RKO (cell line): ENCODE results near the gene SPEG.

ENCODE experiments used
- DNase-seq: peaks from one replicate; pipeline ENCODE4 v3.0.0-alpha.2; 2016; ENCODE audit warnings: low spot score

Gene SPEG

DNA sequence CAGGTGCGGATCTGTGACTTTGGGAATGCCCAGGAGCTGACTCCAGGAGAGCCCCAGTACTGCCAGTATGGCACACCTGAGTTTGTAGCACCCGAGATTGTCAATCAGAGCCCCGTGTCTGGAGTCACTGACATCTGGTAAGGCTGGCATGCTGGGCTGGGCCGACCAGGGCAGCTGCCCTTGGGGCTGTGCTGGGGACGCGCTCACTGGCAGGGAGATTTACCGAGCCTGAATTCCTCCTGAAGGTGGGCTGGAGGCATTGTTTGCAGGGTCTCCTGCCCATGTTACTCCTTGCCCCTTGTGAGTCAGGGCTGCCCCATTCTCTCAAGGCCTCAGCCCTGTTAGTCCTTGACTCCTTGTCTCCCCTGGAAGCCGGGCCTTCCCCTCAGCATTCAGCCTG lies 45.4 kb downstream of the SPEG start:
- no peak for DNase-seq

DNA sequence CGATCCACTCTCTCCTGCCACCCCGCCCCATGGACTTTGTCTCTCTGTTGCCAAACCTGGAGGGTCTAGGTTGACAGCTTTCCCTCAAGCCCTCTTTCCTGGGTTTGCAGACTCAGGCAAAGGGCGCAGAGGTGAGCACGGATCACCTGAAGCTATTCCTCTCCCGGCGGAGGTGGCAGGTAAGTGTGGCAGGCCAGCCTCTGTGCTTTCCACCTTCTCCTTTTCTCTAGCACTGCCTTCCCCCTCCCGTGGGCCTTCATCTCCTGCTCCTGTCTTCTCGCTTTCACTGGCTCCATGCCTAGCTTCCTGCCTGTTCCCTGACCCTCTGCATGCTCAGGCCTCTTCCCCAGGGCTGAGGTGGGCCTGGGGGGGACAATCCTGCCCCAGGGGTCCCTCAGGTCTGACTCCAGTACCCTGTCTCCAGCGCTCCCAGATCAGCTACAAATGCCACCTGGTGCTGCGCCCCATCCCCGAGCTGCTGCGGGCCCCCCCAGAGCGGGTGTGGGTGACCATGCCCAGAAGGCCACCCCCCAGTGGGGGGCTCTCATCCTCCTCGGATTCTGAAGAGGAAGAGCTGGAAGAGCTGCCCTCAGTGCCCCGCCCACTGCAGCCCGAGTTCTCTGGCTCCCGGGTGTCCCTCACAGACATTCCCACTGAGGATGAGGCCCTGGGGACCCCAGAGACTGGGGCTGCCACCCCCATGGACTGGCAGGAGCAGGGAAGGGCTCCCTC lies 48.2 kb downstream of the SPEG start:
- no peak for DNase-seq

DNA sequence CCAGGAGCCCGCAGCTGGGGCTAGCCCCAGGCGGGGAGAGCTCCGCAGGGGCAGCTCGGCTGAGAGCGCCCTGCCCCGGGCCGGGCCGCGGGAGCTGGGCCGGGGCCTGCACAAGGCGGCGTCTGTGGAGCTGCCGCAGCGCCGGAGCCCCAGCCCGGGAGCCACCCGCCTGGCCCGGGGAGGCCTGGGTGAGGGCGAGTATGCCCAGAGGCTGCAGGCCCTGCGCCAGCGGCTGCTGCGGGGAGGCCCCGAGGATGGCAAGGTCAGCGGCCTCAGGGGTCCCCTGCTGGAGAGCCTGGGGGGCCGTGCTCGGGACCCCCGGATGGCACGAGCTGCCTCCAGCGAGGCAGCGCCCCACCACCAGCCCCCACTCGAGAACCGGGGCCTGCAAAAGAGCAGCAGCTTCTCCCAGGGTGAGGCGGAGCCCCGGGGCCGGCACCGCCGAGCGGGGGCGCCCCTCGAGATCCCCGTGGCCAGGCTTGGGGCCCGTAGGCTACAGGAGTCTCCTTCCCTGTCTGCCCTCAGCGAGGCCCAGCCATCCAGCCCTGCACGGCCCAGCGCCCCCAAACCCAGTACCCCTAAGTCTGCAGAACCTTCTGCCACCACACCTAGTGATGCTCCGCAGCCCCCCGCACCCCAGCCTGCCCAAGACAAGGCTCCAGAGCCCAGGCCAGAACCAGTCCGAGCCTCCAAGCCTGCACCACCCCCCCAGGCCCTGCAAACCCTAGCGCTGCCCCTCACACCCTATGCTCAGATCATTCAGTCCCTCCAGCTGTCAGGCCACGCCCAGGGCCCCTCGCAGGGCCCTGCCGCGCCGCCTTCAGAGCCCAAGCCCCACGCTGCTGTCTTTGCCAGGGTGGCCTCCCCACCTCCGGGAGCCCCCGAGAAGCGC lies 49.1 kb downstream of the SPEG start:
- DNase-seq: no peak

DNA sequence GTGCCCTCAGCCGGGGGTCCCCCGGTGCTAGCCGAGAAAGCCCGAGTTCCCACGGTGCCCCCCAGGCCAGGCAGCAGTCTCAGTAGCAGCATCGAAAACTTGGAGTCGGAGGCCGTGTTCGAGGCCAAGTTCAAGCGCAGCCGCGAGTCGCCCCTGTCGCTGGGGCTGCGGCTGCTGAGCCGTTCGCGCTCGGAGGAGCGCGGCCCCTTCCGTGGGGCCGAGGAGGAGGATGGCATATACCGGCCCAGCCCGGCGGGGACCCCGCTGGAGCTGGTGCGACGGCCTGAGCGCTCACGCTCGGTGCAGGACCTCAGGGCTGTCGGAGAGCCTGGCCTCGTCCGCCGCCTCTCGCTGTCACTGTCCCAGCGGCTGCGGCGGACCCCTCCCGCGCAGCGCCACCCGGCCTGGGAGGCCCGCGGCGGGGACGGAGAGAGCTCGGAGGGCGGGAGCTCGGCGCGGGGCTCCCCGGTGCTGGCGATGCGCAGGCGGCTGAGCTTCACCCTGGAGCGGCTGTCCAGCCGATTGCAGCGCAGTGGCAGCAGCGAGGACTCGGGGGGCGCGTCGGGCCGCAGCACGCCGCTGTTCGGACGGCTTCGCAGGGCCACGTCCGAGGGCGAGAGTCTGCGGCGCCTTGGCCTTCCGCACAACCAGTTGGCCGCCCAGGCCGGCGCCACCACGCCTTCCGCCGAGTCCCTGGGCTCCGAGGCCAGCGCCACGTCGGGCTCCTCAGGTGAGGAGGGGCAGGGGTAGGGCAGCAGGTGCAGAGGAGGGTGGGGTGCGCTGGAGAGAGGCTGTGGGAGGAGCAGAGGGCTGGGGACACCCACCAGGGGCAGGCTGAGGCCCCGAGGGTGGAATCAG lies 49.9 kb downstream of the SPEG start:
- no peak for DNase-seq

DNA sequence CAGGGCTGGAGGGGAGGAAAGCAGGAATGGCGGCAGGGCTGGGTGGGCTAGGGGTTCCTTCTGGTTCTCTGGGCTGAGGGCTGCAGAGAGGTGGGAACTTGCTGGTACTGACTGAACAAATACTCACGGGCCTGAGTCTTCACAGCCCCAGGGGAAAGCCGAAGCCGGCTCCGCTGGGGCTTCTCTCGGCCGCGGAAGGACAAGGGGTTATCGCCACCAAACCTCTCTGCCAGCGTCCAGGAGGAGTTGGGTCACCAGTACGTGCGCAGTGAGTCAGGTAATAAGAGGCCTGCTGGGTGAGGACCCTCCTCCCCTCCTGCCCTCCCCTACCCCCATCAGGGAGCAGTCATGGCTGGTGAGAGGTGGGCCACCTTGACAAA lies 50.5 kb downstream of the SPEG start:
- DNase-seq: no peak

DNA sequence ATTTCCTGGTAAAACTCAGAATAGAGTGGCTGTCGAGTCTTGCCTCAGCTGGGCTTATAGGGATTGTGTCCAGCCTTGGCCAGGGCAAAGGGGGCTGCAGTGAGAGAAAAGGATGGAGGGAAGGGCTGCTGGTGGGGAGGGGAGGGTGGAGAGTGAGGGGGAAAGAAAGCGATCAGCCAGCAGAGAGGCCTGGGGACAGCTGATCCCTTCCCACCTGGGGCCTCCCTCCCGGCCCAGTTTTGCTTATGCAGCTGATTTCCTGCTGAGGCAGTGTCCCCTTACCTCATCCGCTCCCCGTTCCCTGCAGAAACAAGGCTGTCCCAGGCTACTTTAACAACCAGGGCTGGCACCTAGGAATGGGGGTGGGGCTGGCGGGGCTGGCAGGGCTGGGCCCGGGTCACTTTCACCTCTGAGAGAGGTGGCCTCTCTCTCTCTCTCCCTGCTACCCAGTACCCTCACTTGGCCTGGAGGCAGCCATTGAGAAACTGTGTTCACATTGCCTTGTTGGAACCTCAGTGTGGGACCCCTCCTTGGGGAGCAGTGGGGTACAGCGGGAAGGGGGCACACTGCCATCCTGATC lies 51.8 kb downstream of the SPEG start:
- DNase-seq: no peak

DNA sequence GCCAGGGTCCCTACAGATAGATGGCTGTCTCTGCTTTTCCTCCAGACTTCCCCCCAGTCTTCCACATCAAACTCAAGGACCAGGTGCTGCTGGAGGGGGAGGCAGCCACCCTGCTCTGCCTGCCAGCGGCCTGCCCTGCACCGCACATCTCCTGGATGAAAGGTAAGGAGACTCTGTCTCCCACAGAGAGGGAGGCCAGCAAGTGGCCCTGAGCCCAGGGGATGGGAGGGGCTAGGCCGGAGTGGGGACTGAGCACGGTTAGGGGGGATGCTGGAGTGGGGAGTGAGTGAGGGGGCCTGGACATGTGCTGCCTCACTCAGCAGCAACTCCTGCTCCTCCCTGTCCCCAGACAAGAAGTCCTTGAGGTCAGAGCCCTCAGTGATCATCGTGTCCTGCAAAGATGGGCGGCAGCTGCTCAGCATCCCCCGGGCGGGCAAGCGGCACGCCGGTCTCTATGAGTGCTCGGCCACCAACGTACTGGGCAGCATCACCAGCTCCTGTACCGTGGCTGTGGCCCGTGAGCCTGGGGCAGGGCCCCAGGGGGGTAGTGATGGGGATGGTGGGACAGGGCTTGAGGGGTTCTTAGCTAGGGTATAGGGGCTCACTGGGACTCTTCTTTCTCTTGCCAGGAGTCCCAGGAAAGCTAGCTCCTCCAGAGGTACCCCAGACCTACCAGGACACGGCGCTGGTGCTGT lies 53.7 kb downstream of the SPEG start:
- DNase-seq: no peak

DNA sequence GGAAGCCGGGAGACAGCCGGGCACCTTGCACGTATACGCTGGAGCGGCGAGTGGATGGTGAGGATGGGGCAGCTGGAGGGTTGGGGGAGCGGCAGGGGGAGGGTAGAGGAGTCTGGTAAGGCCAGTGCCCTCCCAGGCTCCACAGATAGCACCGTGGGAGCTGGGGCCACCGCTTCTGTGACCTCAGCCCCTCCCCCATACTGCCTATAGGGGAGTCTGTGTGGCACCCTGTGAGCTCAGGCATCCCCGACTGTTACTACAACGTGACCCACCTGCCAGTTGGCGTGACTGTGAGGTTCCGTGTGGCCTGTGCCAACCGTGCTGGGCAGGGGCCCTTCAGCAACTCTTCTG lies 54.2 kb downstream of the SPEG start:
- DNase-seq: no peak

DNA sequence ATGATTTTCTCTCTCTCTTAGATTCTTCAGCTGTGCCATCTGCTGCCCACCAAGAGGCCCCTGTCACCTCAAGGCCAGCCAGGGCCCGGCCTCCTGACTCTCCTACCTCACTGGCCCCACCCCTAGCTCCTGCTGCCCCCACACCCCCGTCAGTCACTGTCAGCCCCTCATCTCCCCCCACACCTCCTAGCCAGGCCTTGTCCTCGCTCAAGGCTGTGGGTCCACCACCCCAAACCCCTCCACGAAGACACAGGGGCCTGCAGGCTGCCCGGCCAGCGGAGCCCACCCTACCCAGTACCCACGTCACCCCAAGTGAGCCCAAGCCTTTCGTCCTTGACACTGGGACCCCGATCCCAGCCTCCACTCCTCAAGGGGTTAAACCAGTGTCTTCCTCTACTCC lies 54.7 kb downstream of the SPEG start:
- no peak for DNase-seq

DNA sequence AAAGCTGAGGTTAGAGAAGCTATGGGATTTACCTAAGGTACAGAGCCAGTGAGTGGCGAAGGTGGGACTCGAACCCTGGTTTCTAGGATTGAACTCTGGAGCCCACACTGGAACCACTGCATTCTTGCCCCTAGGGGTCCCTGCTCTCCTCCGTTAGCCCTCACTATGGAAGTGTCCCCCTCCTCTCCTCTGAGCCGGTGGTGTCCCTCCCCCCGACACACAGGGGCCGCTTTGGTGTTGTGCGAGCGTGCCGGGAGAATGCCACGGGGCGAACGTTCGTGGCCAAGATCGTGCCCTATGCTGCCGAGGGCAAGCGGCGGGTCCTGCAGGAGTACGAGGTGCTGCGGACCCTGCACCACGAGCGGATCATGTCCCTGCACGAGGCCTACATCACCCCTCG lies 55.5 kb downstream of the SPEG start:
- DNase-seq: no peak

DNA sequence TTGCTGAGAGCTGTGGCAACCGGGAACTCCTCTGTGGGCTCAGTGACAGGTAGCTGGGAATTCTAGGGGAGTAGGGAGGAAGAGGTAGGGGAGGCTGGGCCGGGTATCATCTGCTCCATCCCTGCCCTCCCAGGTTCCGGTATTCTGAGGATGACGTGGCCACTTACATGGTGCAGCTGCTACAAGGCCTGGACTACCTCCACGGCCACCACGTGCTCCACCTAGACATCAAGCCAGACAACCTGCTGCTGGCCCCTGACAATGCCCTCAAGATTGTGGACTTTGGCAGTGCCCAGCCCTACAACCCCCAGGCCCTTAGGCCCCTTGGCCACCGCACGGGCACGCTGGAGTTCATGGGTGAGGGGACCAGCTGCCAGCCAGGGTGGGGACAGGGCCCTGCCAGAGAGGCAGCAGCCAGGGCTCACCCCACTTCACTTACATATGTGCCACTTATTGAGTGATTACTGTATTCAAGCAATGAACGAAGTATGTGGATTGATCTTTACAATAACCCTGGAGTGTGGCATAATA lies 56.0 kb downstream of the SPEG start:
- DNase-seq: no peak

DNA sequence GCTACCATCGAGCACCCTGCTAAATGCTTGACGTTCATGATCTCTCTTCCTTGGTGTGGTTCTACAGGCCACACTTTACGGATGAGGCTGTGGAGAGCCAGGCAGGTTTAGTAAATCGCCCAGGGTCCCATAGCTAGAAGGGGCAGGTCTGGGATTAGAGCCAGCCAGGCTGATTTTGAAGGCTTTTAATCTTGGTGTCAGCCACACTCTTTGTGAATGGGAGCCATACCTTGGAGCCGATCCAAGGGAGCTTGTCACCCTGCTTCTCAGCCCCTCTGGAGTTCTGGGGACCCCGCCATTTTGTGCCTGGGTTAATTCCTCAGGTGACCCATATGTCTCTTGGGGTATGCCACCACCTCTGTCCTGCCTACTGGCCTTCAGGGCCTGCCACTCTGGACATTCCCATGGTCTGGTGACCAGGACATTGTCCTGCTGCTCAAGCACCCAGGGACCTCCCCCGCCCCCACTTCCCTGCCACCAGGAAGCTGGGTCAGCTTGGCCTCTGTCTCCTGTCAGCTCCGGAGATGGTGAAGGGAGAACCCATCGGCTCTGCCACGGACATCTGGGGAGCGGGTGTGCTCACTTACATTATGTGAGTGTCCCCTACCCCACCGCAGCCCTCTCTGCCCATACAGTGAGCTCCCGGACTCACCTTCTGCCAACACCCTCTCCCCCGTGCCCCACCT lies 56.8 kb downstream of the SPEG start:
- no peak for DNase-seq

DNA sequence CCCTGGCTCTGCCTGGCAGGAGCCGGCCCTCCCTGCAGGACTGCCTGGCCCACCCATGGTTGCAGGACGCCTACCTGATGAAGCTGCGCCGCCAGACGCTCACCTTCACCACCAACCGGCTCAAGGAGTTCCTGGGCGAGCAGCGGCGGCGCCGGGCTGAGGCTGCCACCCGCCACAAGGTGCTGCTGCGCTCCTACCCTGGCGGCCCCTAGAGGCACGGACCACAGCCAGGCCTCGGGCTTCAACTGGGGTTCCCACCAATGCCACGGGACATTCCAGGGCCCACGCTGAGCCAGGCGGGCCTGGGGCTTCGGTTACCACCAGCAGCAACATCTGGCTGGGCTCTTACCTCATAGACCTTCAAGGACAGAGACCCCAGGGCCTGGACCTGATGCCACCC lies 57.9 kb downstream of the SPEG start:
- DNase-seq: no peak

DNA sequence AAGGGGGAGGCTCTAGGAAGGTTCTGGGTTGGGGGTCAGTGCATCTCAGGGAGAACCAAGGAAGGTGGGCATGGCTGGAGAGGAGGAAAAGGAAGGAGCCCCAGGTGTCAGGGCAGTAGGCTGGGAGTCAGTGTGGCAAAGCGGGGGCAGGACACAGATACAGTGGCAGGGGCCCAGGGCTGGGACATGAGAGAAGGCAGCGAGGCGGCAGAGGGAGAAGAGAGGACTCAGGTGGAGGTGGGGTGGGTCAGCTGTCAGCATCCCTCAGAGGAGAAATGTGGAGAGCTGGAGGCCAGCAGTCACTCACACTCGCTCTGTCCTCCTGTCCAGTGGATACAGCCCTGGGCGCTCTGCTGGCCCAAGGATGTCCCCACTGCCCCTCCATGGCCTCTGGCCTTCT lies 58.4 kb downstream of the SPEG start:
- no peak for DNase-seq

DNA sequence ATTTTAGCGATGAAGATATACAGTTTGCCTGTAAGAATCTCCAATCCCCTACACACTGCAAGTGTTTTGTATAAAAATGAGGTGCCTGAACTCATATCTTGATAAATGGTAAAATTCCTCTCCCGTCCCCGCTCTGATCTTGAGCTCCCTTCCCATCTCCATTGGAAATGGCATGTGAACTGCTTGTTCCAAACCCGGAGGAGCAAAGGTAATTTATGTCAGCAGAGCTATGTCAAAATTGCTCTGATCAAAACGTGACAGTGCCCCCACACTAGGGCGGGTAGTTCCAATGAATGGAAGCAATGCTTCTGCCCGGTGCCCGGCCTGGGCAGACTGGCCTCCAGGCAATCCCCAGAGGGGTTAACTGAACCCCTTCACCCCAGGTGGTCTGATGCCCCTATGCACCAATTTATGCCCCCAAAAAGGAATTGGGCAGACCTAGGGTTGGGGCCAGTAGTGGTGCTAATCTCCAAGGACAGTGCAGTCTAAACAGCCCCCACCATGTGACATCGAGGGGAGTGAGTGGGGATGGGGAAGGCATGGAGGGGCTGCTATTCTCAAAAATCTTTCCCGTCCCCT lies 60.4 kb downstream of the SPEG start:
- DNase-seq: no peak

DNA sequence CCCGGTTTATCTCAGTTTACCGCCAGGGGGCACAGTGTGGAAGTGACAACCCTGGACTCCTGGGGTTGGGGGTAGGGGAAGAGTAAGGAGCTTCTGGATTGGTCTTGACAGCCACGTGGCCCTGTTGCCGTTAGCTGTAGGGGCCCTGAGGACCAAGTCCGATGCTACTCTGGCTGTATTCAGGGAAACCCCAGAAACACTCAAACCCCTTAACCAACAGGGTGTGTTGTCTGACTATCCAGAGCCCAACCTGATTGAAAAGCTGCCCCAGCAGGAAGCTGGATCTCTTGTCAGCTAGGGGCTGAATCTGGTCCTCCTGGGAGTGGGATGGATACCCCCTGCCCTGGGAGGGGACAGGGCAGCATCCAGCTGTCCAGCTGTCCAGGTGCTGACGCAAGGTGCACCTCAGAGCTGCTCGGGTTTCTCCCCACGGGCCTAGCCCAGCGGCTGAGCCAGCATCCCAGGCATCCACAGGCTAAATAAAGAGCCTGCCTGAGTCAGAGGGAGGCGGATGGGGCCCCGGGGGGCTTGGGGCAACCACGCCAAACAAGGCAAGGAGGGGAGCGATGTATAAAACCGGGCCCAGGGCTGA lies 61.0 kb downstream of the SPEG start:
- DNase-seq: peak; percentile 73

DNA sequence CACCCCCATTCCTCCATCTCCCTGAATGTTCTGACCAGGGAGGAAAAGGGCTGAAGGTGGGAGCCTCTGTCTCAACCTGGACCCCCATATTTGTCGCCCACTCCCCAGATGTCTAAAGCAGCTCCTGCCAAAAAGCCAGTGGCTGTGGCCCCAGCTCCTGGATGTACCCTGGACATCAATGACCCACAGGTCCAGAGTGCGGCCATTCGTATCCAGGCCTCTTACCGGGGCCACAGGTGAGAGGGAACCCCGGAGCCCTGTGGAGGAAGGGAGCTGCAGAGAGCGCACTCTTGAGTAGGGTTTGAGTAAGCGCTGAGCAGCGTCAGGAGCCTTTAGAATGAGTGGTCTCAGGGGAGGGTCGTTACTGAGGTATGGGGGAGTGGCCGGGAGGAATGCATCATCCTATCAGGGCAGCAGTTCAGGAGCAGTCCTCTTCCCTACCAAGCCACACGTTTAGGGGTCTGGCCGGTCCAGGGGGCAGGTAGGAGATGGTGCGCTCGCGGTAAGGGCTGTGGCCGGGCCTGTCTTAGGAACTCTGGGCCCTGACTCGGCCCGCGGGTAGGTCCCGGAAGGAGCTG lies 61.7 kb downstream of the SPEG start:
- no peak for DNase-seq

DNA sequence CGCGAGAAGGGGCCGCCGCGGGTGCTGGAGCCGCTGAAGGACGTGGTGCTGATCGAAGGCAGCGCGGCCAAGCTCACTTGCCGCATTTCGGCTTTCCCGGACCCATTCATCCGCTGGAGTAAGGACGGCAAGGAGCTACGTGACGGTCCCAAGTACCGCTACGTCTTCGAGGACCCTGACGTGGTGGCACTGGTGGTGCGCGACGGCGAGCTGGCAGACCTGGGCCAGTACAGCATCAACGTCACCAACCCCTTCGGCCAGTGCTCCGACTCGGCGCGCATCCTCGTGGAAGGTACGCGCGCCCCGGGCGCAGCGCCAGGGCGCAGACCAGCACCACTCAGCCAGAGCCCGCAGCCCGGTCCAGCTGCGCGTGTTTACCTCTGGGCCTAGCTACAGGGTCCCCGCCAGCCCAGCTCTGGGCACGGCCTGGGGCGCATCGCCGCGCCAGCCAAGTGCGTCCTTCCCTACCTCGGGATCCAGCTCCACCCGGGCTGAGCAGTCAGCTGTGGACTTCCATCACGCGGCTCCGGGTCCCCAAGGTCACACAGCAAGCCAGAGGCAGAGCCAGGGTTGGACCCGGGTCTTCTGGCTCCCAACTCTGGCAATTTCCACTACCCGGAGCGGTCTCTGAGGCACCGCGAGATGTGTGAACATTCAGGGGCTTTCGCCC lies 62.3 kb downstream of the SPEG start:
- no peak for DNase-seq
